ENCODE results near the gene DYNC1H1.
A peak's percentile ranks its signal among the peaks of the same experiment; 100 is the strongest.

DYNC1H1 gene

GRCh38 chr14:102095231-102095870, 131.0 kb downstream of the DYNC1H1 start:
- DNase-seq, result no peak

GRCh38 chr14:102095871-102096568, 131.6 kb downstream of the DYNC1H1 start:
- no peak for DNase-seq

GRCh38 chr14:102096569-102097188, 132.3 kb downstream of the DYNC1H1 start:
- DNase-seq, result peak; percentile 62

GRCh38 chr14:102097441-102098135, 133.2 kb downstream of the DYNC1H1 start:
- DNase-seq, result no peak

GRCh38 chr14:102103062-102103695, 138.8 kb downstream of the DYNC1H1 start:
- DNase-seq, result no peak

- no peak for DNase-seq
These were observed 141.0 kb downstream of the DYNC1H1 start for GRCh38 chr14:102105369-102105768.
